H1 (cell line): ENCODE data around the gene ABHD10. TPM values are rescaled to one million over a fixed set of nuclear protein-coding genes. Genes with fewer than 3 reads are reported as not detected.

Experiments
- CTCF ChIA-PET: fragments of 300-600 bp; sonication (Branson Sonifier 250); formaldehyde crosslinking; loops from one replicate; lab custom pipeline; 2021; ENCODE audit not compliant: partially characterized antibody; lab: Charles Lee
- POLR2A ChIA-PET: fragments of 300-600 bp; sonication (Branson Sonifier 250); formaldehyde crosslinking; loops from one replicate; lab custom pipeline; 2021; ENCODE audit warnings: inconsistent platforms; ENCODE audit not compliant: partially characterized antibody; lab: Charles Lee
- DNase-seq, 2 experiments: peaks; one replicate each; pipeline versions ENCODE4 v3.0.0 to v3.0.0-alpha.2; 2010 to 2022; ENCODE audit warnings: low spot score in 2 of 2, low read depth in 1 of 2, mixed read lengths in 1 of 2
- FAIRE-seq: peaks from 2 replicates; lab custom pipeline; 2011; peaks lifted over from hg19 to GRCh38; lab: Jason Lieb, UNC
- H2AFZ ChIP-seq: 2 replicates; pipeline ENCODE4 v1.8.1; 2012; ENCODE audit warnings: low read length, inconsistent platforms
- H2AK5ac ChIP-seq: 2 replicates; pipeline ENCODE4 v1.6.1; 2013; ENCODE audit warnings: low read depth, low read length
- H2BK120ac ChIP-seq: replicated peaks from 2 replicates; pipeline ENCODE3; 2013; ENCODE audit warnings: low read depth, low read length, inconsistent platforms
- H2BK12ac ChIP-seq: 2 replicates; pipeline ENCODE4 v1.6.1; 2013; ENCODE audit warnings: low read depth, low read length
- H2BK15ac ChIP-seq: 2 replicates; pipeline ENCODE4 v1.6.1; 2013; ENCODE audit warnings: low read length
- H2BK20ac ChIP-seq: 2 replicates; pipeline ENCODE4 v1.6.1; 2013; ENCODE audit warnings: low read length
- H2BK5ac ChIP-seq: 2 replicates; pipeline ENCODE4 v1.6.1; 2013; ENCODE audit warnings: low read depth, low read length
- H3K14ac ChIP-seq: 2 replicates; pipeline ENCODE4 v1.6.1; 2013; ENCODE audit warnings: inconsistent platforms; ENCODE audit not compliant: insufficient read length
- H3K18ac ChIP-seq: 2 replicates; pipeline ENCODE4 v1.6.1; 2013; ENCODE audit warnings: low read length; ENCODE audit errors: extremely low read depth
- H3K23ac ChIP-seq: 2 replicates; pipeline ENCODE4 v1.6.1; 2013; ENCODE audit warnings: inconsistent platforms; ENCODE audit not compliant: insufficient read length
- H3K23me2 ChIP-seq: 2 replicates; pipeline ENCODE4 v1.6.1; 2013; ENCODE audit warnings: low read depth, low read length
- H3K27ac ChIP-seq: 2 replicates; pipeline ENCODE4 v1.6.1; 2011; ENCODE audit warnings: low read depth, low read length, inconsistent platforms
- H3K27me3 ChIP-seq, 4 experiments: replicated peaks in 1 of 4; 1 replicate in 1 of 4; 2 replicates in 3 of 4; pipeline versions ENCODE4 v1.6.1 to v1.8.1; 2011 to 2013; ENCODE audit warnings: low read length in 3 of 4, mild to moderate bottlenecking in 3 of 4, inconsistent platforms in 2 of 4, mixed read lengths in 2 of 4, moderate library complexity in 1 of 4; ENCODE audit not compliant: control insufficient read depth in 3 of 4, insufficient read depth in 3 of 4; ENCODE audit errors: extremely low read depth in 1 of 4
- H3K36me3 ChIP-seq, 4 experiments: 2 replicates each; pipeline versions ENCODE4 v1.6.1 to v1.8.1; 2011 to 2013; ENCODE audit warnings: mild to moderate bottlenecking in 4 of 4, low read length in 3 of 4, moderate library complexity in 2 of 4, control low read depth in 1 of 4, inconsistent platforms in 1 of 4; ENCODE audit not compliant: insufficient read depth in 4 of 4, control insufficient read depth in 2 of 4
- H3K4ac ChIP-seq: replicated peaks from 2 replicates; pipeline ENCODE3; 2013; ENCODE audit warnings: low read length, low read depth, mixed read lengths, inconsistent platforms; ENCODE audit not compliant: insufficient read length
- H3K4me1 ChIP-seq, 4 experiments: replicated peaks in 1 of 4; 1 replicate in 1 of 4; 2 replicates in 3 of 4; pipeline versions ENCODE4 v1.6.1 to v1.8.1; 2011 to 2013; ENCODE audit warnings: low read length in 3 of 4, inconsistent platforms in 2 of 4, mixed read lengths in 1 of 4; ENCODE audit not compliant: insufficient read depth in 4 of 4, control insufficient read depth in 3 of 4
- H3K4me2 ChIP-seq, 2 experiments: 2 replicates each; pipeline versions ENCODE4 v1.6.1 to v1.8.1; 2011 to 2013; ENCODE audit warnings: low read depth in 2 of 2, low read length in 2 of 2, control low read depth in 1 of 2, inconsistent platforms in 1 of 2, mild to moderate bottlenecking in 1 of 2; ENCODE audit not compliant: insufficient read depth in 1 of 2
- H3K4me3 ChIP-seq, 4 experiments: fragments of 200-600, 300-600 bp in 1 of 4; sonication (generic), shearing (Covaris generic), sonication (Bioruptor Twin) in 1 of 4; 2 replicates each; pipeline versions ENCODE4 v1.5.1 to v1.8.1; 2011 to 2016; ENCODE audit warnings: low read length in 4 of 4, low read depth in 3 of 4, control low read depth in 2 of 4, inconsistent platforms in 2 of 4, mild to moderate bottlenecking in 2 of 4, mixed read lengths in 1 of 4, moderate library complexity in 1 of 4; ENCODE audit not compliant: insufficient read depth in 2 of 4; ENCODE audit errors: extremely low read depth in 1 of 4
- H3K56ac ChIP-seq: replicated peaks from 2 replicates; pipeline ENCODE3; 2013; ENCODE audit warnings: low read depth, mild to moderate bottlenecking, mixed read lengths, low read length, inconsistent platforms; ENCODE audit not compliant: insufficient read length
- H3K79me1 ChIP-seq: 2 replicates; pipeline ENCODE4 v1.6.1; 2013; ENCODE audit warnings: low read depth, low read length, control low read depth
- H3K79me2 ChIP-seq, 2 experiments: 2 replicates each; pipeline versions ENCODE4 v1.6.1 to v1.8.1; 2012 to 2013; ENCODE audit warnings: low read length in 2 of 2, mild to moderate bottlenecking in 2 of 2, inconsistent platforms in 1 of 2; ENCODE audit not compliant: insufficient read depth in 2 of 2, control insufficient read depth in 1 of 2
- H3K9ac ChIP-seq, 4 experiments: replicated peaks in 1 of 4; 1 replicate in 1 of 4; 2 replicates in 3 of 4; pipeline versions ENCODE4 v1.6.1 to v1.8.1; 2011 to 2013; ENCODE audit warnings: low read depth in 3 of 4, low read length in 3 of 4, control low read depth in 2 of 4, mild to moderate bottlenecking in 2 of 4, moderate library complexity in 2 of 4, inconsistent platforms in 1 of 4; ENCODE audit errors: extremely low read depth in 1 of 4
- H3K9me3 ChIP-seq, 2 experiments: 2 replicates each; pipeline versions ENCODE4 v1.6.1 to v1.8.1; 2012 to 2013; ENCODE audit warnings: mild to moderate bottlenecking in 2 of 2, moderate library complexity in 2 of 2, control low read depth in 1 of 2, inconsistent platforms in 1 of 2, low read depth in 1 of 2, low read length in 1 of 2, mixed read lengths in 1 of 2; ENCODE audit not compliant: insufficient read depth in 2 of 2
- H4K20me1 ChIP-seq, 2 experiments: replicated peaks in 1 of 2; 2 replicates each; pipeline versions ENCODE3 to v1.8.1; 2011 to 2013; ENCODE audit warnings: inconsistent platforms in 2 of 2, low read length in 2 of 2, mild to moderate bottlenecking in 1 of 2; ENCODE audit not compliant: insufficient read depth in 2 of 2, control insufficient read depth in 1 of 2
- H4K5ac ChIP-seq: 2 replicates; pipeline ENCODE4 v1.6.1; 2013; ENCODE audit warnings: low read length, low read depth, mixed read lengths, inconsistent platforms; ENCODE audit not compliant: insufficient read length
- H4K8ac ChIP-seq: 2 replicates; pipeline ENCODE4 v1.8.0; 2013; ENCODE audit warnings: mild to moderate bottlenecking, moderate library complexity, low read length, inconsistent platforms; ENCODE audit not compliant: insufficient read depth; ENCODE audit errors: extremely low read depth
- H4K91ac ChIP-seq: replicated peaks from 2 replicates; pipeline ENCODE3; 2013; ENCODE audit warnings: low read length, mixed read lengths, inconsistent platforms; ENCODE audit not compliant: insufficient read length
- BCL11A ChIP-seq, 2 experiments: IDR thresholded peaks; one replicate each; pipeline ENCODE4 v1.6.1; 2011; ENCODE audit warnings: low read depth in 2 of 2, low read length in 2 of 2, mild to moderate bottlenecking in 2 of 2
- HDAC2 ChIP-seq, 2 experiments: fragments of 300-600 bp in 1 of 2; sonication (generic) in 1 of 2; IDR thresholded peaks; 2 replicates each; pipeline ENCODE4 v1.6.1; 2011 to 2012; ENCODE audit warnings: low read depth in 2 of 2, low read length in 2 of 2, mild to moderate bottlenecking in 2 of 2, moderate library complexity in 2 of 2, borderline replicate concordance in 1 of 2, inconsistent platforms in 1 of 2
- RNF2 ChIP-seq: fragments of 200-900, 300-1000 bp; sonication (generic); IDR thresholded peaks from 2 replicates; pipeline ENCODE4 v1.7.1; 2016; ENCODE audit warnings: borderline replicate concordance, low read depth, mild to moderate bottlenecking, antibody characterized with exemption, low read length; ENCODE audit not compliant: poor library complexity, severe bottlenecking; ENCODE audit errors: missing control alignments
- SIRT6 ChIP-seq: IDR thresholded peaks from one replicate; pipeline ENCODE4 v1.7.1; 2012; ENCODE audit warnings: low read length, inconsistent platforms
- SP4 ChIP-seq: IDR thresholded peaks from 2 replicates; pipeline ENCODE4 v1.6.1; 2012; ENCODE audit warnings: low read length, inconsistent platforms
- SRF ChIP-seq: IDR thresholded peaks from 2 replicates; pipeline ENCODE4 v1.6.1; 2011; ENCODE audit warnings: mild to moderate bottlenecking, low read depth, low read length, moderate library complexity
- TAF7 ChIP-seq: optimal IDR thresholded peaks from 2 replicates; pipeline ENCODE3; 2011; ENCODE audit warnings: low read depth, mild to moderate bottlenecking, inconsistent platforms, low read length, moderate library complexity, borderline replicate concordance
- WGBS, 2 experiments: shearing (Covaris generic) in 1 of 2; methylation state at CpG; one replicate each; pipeline versions ENCODE4 v1.1.6 to v1.1.7; 2013 to 2015; ENCODE audit warnings: low lambda C conversion rate in 2 of 2, mixed read lengths in 2 of 2, inconsistent platforms in 1 of 2, low coverage in 1 of 2, missing lambda C conversion rate in 1 of 2; ENCODE audit not compliant: insufficient replicate concordance in 2 of 2, insufficient coverage in 1 of 2, insufficient read length in 1 of 2; ENCODE audit errors: extremely low coverage in 1 of 2, missing lambda C conversion rate in 1 of 2; 5-methylcytosine and 5-hydroxymethylcytosine counted together
- polyA plus RNA-seq, 7 experiments: library from polyadenylated mRNA; depleted of rRNA in 3 of 7; stranded (reverse) in 5 of 7; unstranded in 2 of 7; fragments of >200 nt in 5 of 7; fragments of 200-250 nt in 2 of 7; gene quantifications; 1 replicate in 5 of 7; 2 replicates in 1 of 7; 4 replicates in 1 of 7; pipeline versions ENCODE4 v1.2.1 to v1.2.3, GENCODE V29; 2011 to 2013; ENCODE audit warnings: missing spikeins in 2 of 7, mixed read lengths in 2 of 7
- total RNA-seq: library from RNA; stranded (reverse); fragmentation: NEBNext Ultra II Directional; extraction: Animal tissue kit (Norgen Biotek cat#: 25700); gene quantifications from 2 replicates; pipeline ENCODE4 v1.2.1, GENCODE V29; 2021

ABHD10 gene
- total and polyA plus RNA-seq, 2 of the 8 experiments (the other 6 are each of a cell fraction or from before 2014, with no cell fraction given) = 10.9 to 24.6 TPM

- Histone ChIP-seq H3K4me2 (no peak overlapping the region), H3K23me2 (peaks cover 12% of the 10 kb centered on the region), H4K91ac (no peak overlapping the region), H3K36me3 (peaks cover 0 to 3% (median 1%) of the 10 kb centered on the region in 4 experiments; a peak in 3 of 8 replicates), H3K23ac (no peak overlapping the region), H3K79me2 (no peaks in the 10 kb centered on the region), H3K9ac (no peak overlapping the region), H4K20me1 (peaks cover 3% of the 10 kb centered on the region in 2 experiments), H2BK12ac (no peak overlapping the region), H3K4me3 (no peak overlapping the region), H2AK5ac (no peak overlapping the region), H3K4me1 (peaks cover 3 to 10% (median 5%) of the 10 kb centered on the region in 4 experiments; a peak in 5 of 7 replicates), H3K56ac (no peak overlapping the region), H4K5ac (no peak overlapping the region), H3K27ac (no peak overlapping the region), H2BK120ac (no peak overlapping the region), H3K9me3 (no peaks in the 10 kb centered on the region), H3K14ac (no peak overlapping the region), H2BK15ac (no peak overlapping the region), H3K27me3 (peaks cover 1 to 21% (median 8%) of the 10 kb centered on the region in 4 experiments; a peak in 4 of 7 replicates), H2BK5ac (no peak overlapping the region), H3K4ac (no peak overlapping the region), H4K8ac (no peak overlapping the region), H3K18ac (no peak overlapping the region), H3K79me1 (no peaks in the 10 kb centered on the region), H2AFZ (no peak overlapping the region), H2BK20ac (no peak overlapping the region)
- ChIA-PET POLR2A (interaction anchor here (0.5 to 1.6 kb wide), 5 partner anchors 9 to 318 kb away, joined by 3 to 5 read pairs (median 4); partner anchors contain the start of gene ABHD10), CTCF (interaction anchor here (0.8 to 21.3 kb wide), 7 partner anchors 8 to 286 kb away, joined by 3 to 384 read pairs (median 5); partner anchors contain the start of gene TMPRSS7)
- no peak for FAIRE-seq
- 73% methylated on average over 4 of the region's 4 CpGs; no CpG with 5 or more reads in 1 of the 2 experiments for WGBS, 2 experiments
- TF ChIP-seq SP4 = no peak
- no peak for TF ChIP-seq SIRT6
- no peak for TF ChIP-seq SRF
- no peak for TF ChIP-seq TAF7
- no peak for TF ChIP-seq HDAC2 (IDR thresholded peaks at IDR 0.05; ENCODE audit: borderline replicate concordance in 1 of 2, low read depth in 2 of 2, low read length in 2 of 2)
- no peak for TF ChIP-seq BCL11A (IDR thresholded peaks at IDR 0.05; ENCODE audit: low read depth in 2 of 2, low read length in 2 of 2)
- no peak for TF ChIP-seq RNF2
- no peak for DNase-seq
These were observed 24.7 kb downstream of the ABHD10 start for GRCh38 chr3:112003321-112004080.
